HG02884 (cell line): ENCODE results near the gene NRP2.
A peak's percentile ranks its signal among the peaks of the same experiment; 100 is the strongest.

ENCODE experiments used
- ATAC-seq: cut with Tn5 transposase; IDR thresholded peaks from one replicate; pipeline ENCODE4 v1.9.1; 2021; ENCODE audit warnings: mild to moderate bottlenecking, moderate library complexity; ENCODE audit not compliant: unreplicated experiment

Gene NRP2

GRCh38 chr2:205686783-205687640, 4.7 kb downstream of the NRP2 start:
- ATAC-seq: no peak

- ATAC-seq: no peak
Observed at GRCh38 chr2:205687641-205687956, 5.3 kb downstream of the NRP2 start.

GRCh38 chr2:205688417-205689200, 6.3 kb downstream of the NRP2 start:
- ATAC-seq: no peak

- no peak for ATAC-seq
Observed at GRCh38 chr2:205689820-205690219, 7.5 kb downstream of the NRP2 start.

- ATAC-seq: no peak
Observed at GRCh38 chr2:205692104-205692503, 9.8 kb downstream of the NRP2 start.

GRCh38 chr2:205694256-205694655, 12.0 kb downstream of the NRP2 start:
- ATAC-seq: no peak

- ATAC-seq: no peak
Observed at GRCh38 chr2:205695460-205695991, 13.2 kb downstream of the NRP2 start.

- ATAC-seq: no peak
Observed at GRCh38 chr2:205696331-205696926, 14.1 kb downstream of the NRP2 start.

GRCh38 chr2:205696927-205697441, 14.7 kb downstream of the NRP2 start:
- ATAC-seq: no peak

- ATAC-seq: no peak
Observed at GRCh38 chr2:205698286-205699268, 16.3 kb downstream of the NRP2 start.

- no peak for ATAC-seq
Observed at GRCh38 chr2:205699515-205700289, 17.4 kb downstream of the NRP2 start.

GRCh38 chr2:205700331-205701132, 18.2 kb downstream of the NRP2 start:
- ATAC-seq: peak; percentile 64

GRCh38 chr2:205701509-205701908, 19.2 kb downstream of the NRP2 start:
- no peak for ATAC-seq

- ATAC-seq: no peak
Observed at GRCh38 chr2:205702576-205702975, 20.3 kb downstream of the NRP2 start.

GRCh38 chr2:205703471-205704126, 21.3 kb downstream of the NRP2 start:
- ATAC-seq: no peak

GRCh38 chr2:205704127-205704741, 21.9 kb downstream of the NRP2 start:
- no peak for ATAC-seq

GRCh38 chr2:205705511-205706349, 23.4 kb downstream of the NRP2 start:
- no peak for ATAC-seq
